AG04449 (cell line): ENCODE data around the gene RIN1.

Experiments
- CTCF ChIA-PET: fragments of 350-600 bp; formaldehyde crosslinking; extraction: SDS; loops from one replicate; lab custom pipeline; 2021; ENCODE audit warnings: antibody characterized with exemption; lab: Yijun Ruan, JAX
- POLR2A ChIA-PET: fragments of 400-600, 350-600 bp; formaldehyde crosslinking; extraction: SDS; loops from one replicate; lab custom pipeline; 2020; ENCODE audit warnings: antibody characterized with exemption, inconsistent platforms; lab: Yijun Ruan, JAX
- DNase-seq: peaks from one replicate; pipeline ENCODE4 v3.0.0-alpha.2; 2010; ENCODE audit warnings: low read depth, low spot score
- H3K4me3 ChIP-seq: 2 replicates; pipeline ENCODE4 v1.5.1; 2011; ENCODE audit warnings: low read depth, mild to moderate bottlenecking, control low read depth, low read length
- TF ChIP-seq, protein P1 (sequence below): IDR thresholded peaks from one replicate; pipeline ENCODE4 v1.5.1; 2011; ENCODE audit warnings: mild to moderate bottlenecking, moderate library complexity, low read length, control low read depth, inconsistent platforms; ENCODE audit not compliant: insufficient read depth; ENCODE audit errors: missing control alignments

RIN1 gene

GRCh38 chr11:66317723-66318599 lies 18.3 kb downstream of the RIN1 start:
- DNase-seq = no peak
- H3K4me3 ChIP-seq = peak overlapping the region; percentile 36
- ChIA-PET CTCF (interaction anchor here (0.6 to 2.7 kb wide), 10 partner anchors 9 to 121 kb away, joined by 3 to 14 read pairs (median 6); partner anchors contain the start of genes MRPL11 and RIN1), POLR2A (interaction anchor here (0.6 to 4.1 kb wide), 6 partner anchors 8 to 39 kb away, joined by 3 to 64 read pairs (median 8); partner anchors contain the start of genes RIN1 and YIF1A)
- TF ChIP-seq, protein P1, sequence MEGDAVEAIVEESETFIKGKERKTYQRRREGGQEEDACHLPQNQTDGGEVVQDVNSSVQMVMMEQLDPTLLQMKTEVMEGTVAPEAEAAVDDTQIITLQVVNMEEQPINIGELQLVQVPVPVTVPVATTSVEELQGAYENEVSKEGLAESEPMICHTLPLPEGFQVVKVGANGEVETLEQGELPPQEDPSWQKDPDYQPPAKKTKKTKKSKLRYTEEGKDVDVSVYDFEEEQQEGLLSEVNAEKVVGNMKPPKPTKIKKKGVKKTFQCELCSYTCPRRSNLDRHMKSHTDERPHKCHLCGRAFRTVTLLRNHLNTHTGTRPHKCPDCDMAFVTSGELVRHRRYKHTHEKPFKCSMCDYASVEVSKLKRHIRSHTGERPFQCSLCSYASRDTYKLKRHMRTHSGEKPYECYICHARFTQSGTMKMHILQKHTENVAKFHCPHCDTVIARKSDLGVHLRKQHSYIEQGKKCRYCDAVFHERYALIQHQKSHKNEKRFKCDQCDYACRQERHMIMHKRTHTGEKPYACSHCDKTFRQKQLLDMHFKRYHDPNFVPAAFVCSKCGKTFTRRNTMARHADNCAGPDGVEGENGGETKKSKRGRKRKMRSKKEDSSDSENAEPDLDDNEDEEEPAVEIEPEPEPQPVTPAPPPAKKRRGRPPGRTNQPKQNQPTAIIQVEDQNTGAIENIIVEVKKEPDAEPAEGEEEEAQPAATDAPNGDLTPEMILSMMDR = no peak

GRCh38 chr11:66317322-66317722 lies 18.9 kb downstream of the RIN1 start:
- peak overlapping the region; percentile 38 for H3K4me3 ChIP-seq
- POLR2A ChIA-PET = interaction anchor here (0.8 to 4.1 kb wide), 7 partner anchors 8 to 31 kb away, joined by 3 to 64 read pairs (median 8); partner anchors contain the start of genes BRMS1, RIN1, TMEM151A and YIF1A
- DNase-seq = no peak
- CTCF ChIA-PET = interaction anchor here (0.6 to 2.7 kb wide), 11 partner anchors 10 to 122 kb away, joined by 3 to 14 read pairs (median 6); partner anchors contain the start of genes MRPL11, RAB1B and RIN1
- TF ChIP-seq, protein P1 = no peak

DNA sequence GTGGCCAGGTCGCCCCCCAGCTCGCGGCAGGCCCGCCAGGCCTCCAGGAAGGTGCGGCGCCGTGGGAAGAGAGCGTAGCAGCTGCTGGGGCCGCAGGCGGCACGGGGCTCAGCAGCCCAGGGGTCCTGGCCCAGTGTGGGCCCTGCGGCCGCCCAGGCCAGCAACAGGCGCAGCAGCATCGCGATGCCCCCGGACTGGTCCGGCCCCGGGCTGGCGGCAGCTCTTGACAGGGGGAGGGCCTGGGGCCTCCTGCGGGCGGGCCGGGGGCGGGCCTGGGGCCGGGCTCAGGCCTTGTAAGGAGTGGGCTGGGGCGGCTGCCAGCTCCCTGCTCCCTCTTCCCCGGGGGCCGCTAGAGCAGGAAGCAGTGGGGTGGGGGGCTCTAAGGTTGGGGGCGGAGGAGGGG lies 19.4 kb downstream of the RIN1 start, which contains the start of gene CD248:
Gene CD248 (minus strand): TSS at position 196 of the 403 bp plus-strand sequence. CDS start 17 bp downstream, at position 179.
- no peak for DNase-seq
- ChIA-PET POLR2A (interaction anchor here (0.8 to 4.1 kb wide), 7 partner anchors 9 to 31 kb away, joined by 3 to 64 read pairs (median 8); partner anchors contain the start of genes BRMS1, RIN1, TMEM151A and YIF1A), CTCF (interaction anchor here (0.7 to 2.7 kb wide), 9 partner anchors 10 to 122 kb away, joined by 3 to 14 read pairs (median 6); partner anchors contain the start of genes MRPL11, RAB1B and RIN1)
- TF ChIP-seq, protein P1 = no peak
- H3K4me3 ChIP-seq = peak within 1 kb of the TSS; percentile 91

DNA sequence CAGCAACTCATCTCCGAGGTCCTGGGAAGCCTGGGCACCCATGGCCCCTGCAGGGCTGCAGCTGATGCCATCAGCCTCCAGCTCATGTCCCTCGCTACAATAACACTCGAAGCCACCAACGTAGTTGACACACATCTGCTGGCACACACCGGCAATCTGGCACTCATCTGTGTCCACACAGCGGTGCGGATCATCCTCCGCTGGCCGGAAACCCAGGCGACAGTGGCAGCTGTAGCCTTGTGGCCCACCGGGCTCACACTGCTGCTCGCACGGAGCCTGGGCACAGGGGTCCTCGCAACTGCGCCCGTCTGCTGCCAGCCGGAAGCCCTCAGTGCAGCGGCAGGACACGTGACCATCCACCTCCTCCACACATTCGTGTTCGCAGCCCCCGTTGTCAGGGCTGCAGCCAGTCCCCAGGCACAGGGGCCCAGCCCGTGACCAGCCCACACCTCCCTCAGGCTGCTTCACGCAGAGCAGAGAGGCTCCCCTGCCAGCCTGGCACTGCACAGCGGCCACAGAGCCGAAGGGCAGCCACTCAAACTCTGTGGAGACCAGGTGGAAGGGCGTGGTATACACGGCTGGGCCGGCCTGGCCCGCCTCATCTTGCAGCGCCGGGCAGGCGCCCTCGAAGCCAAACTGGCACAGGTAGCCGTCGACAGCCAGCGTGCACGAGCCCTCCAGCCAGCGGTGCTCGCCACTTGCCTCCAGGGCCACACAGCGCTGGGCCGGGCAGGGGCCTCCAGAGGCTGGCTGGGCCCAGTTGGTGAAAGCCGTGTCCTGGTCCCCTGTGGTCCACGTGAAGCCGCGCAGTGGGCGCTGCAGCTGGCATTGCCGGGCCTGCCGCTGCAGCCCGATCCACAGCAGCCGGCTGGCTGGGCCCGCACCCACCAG lies 20.1 kb downstream of the RIN1 start:
- POLR2A ChIA-PET = interaction anchor here (0.8 to 4.1 kb wide), 8 partner anchors 10 to 32 kb away, joined by 3 to 64 read pairs (median 8); partner anchors contain the start of genes BRMS1, RIN1, TMEM151A and YIF1A
- H3K4me3 ChIP-seq = peak overlapping the region; percentile 91
- TF ChIP-seq, protein P1 = no peak
- CTCF ChIA-PET = interaction anchor here (1.0 to 8.6 kb wide), 13 partner anchors 11 to 123 kb away, joined by 3 to 260 read pairs (median 12); partner anchors contain the start of genes B4GAT1, BRMS1, MRPL11 and RAB1B
- DNase-seq = no peak

DNA sequence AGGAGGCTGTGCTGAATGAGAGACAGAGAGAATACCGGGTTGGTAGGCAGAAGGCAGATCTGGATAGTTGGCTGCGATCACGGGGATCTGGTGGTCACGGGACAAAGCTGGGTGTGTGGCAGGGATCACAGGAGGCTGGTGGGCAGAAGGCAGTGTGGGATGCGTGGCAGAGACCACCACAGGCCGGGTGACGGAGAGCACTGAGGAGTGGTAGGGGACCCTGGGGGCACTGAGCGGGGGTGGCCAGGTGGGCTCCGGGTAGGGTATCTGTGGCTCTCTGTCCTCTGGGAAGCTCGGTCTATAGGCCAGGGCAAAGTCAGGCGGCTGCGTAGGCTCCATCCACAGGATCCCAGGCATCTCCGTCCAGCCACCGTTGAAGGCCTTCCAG lies 20.7 kb downstream of the RIN1 start:
- DNase-seq = no peak
- TF ChIP-seq, protein P1 = no peak
- ChIA-PET CTCF (interaction anchor here (1.2 to 8.6 kb wide), 5 partner anchors 17 to 93 kb away, joined by 4 to 260 read pairs (median 129); partner anchors contain the start of genes B4GAT1, BRMS1, RIN1 and TMEM151A), POLR2A (interaction anchor here (1.0 to 4.1 kb wide), 3 partner anchors 10 to 26 kb away, joined by 5 to 64 read pairs (median 9); partner anchors contain the start of genes RIN1 and YIF1A)
- peak overlapping the region; percentile 91 for H3K4me3 ChIP-seq
